Tibial nerve (tissue), 4 donors: ENCODE results near the gene ST6GALNAC1. TPM values are rescaled to one million over a fixed set of nuclear protein-coding genes. Genes with fewer than 3 reads are reported as not detected.
"Not testable (repeated sequence)": the region's sequence is repeated elsewhere in the genome, so short reads cannot be mapped to it uniquely, and the experiment has no call there.

Experiments used
- DNase-seq, 2 donors: peaks; one replicate each; pipeline ENCODE4 v3.0.0-alpha.2; 2019; ENCODE audit warnings: low spot score in 2 of 2
- H3K27ac ChIP-seq, 4 donors: fragments of 200-600 bp; sonication (generic) in 3 of 4; one replicate each; pipeline ENCODE4 v1.5.1; 2017 to 2019; ENCODE audit warnings: mild to moderate bottlenecking in 1 of 4
- H3K27me3 ChIP-seq, 2 donors: fragments of 200-600 bp; sonication (generic) in 1 of 2; one replicate each; pipeline versions ENCODE4 v1.5.1 to v1.6.0; 2017 to 2019
- H3K36me3 ChIP-seq, 3 donors: fragments of 200-600 bp; sonication (generic); one replicate each; pipeline ENCODE4 v1.5.1; 2018 to 2019
- H3K4me1 ChIP-seq, 4 donors: fragments of 200-600 bp; sonication (generic) in 3 of 4; one replicate each; pipeline ENCODE4 v1.5.1; 2017 to 2019
- H3K4me3 ChIP-seq, 4 donors: fragments of 200-600 bp; sonication (generic) in 3 of 4; one replicate each; pipeline ENCODE4 v1.5.1; 2017 to 2019; ENCODE audit warnings: mild to moderate bottlenecking in 1 of 4, moderate library complexity in 1 of 4
- H3K9me3 ChIP-seq, 4 donors: fragments of 200-600 bp; sonication (generic) in 3 of 4; one replicate each; pipeline ENCODE4 v1.5.1; 2017 to 2019
- CTCF ChIP-seq, 5 experiments: fragments of 200-600 bp in 3 of 5; fragments of 450-650 bp in 2 of 5; sonication (generic) in 3 of 5; IDR thresholded peaks; one replicate each; pipeline ENCODE4 v1.5.1; 2016 to 2019; ENCODE audit warnings: antibody characterized with exemption in 5 of 5, mild to moderate bottlenecking in 3 of 5, moderate library complexity in 2 of 5
- EP300 ChIP-seq, 2 donors: sonication (generic); formaldehyde crosslinking; IDR thresholded peaks; one replicate each; pipeline ENCODE4 v1.6.1; 2017; ENCODE audit warnings: antibody characterized with exemption in 2 of 2, mild to moderate bottlenecking in 1 of 2
- POLR2A ChIP-seq, 2 donors: fragments of 450-650 bp; IDR thresholded peaks; one replicate each; pipeline ENCODE4 v1.6.1; 2017; ENCODE audit warnings: antibody characterized with exemption in 2 of 2, mild to moderate bottlenecking in 2 of 2, moderate library complexity in 2 of 2
- whole genome bisulfite sequencing, 2 donors: methylation state at CpG; one replicate each; pipeline ENCODE4 v1.1.5; 2018; 5-methylcytosine and 5-hydroxymethylcytosine counted together
- total RNA-seq, 4 donors: library from RNA; depleted of rRNA; stranded (reverse); fragments of >200 nt; gene quantifications; one replicate each; pipeline ENCODE4 v1.1.0, GENCODE V29; 2016

ST6GALNAC1 gene
- total RNA-seq, 4 donors from 2014 or later: 2.4 to 13.8 (median 7.4) TPM

GRCh38 chr17:76611758-76612157 is 31.8 kb downstream of the ST6GALNAC1 start:
- H3K27me3 ChIP-seq: no peaks in the 10 kb centered on the region

GRCh38 chr17:76611080-76611749 is 32.3 kb downstream of the ST6GALNAC1 start:
- not testable (repeated sequence) for H3K4me1 ChIP-seq, H3K36me3 ChIP-seq, H3K4me3 ChIP-seq, DNase-seq, H3K27ac ChIP-seq, H3K9me3 ChIP-seq, H3K27me3 ChIP-seq
- WGBS, 2 donors: 66 to 82% methylated on average over 13 of the region's 13 CpGs

More at GRCh38 chr17:76611758-76612157, 31.8 kb downstream of the ST6GALNAC1 start:
- no peak for TF ChIP-seq POLR2A (IDR thresholded peaks at IDR 0.05)
- no peak for TF ChIP-seq EP300 (IDR thresholded peaks at IDR 0.05)
- no peak for TF ChIP-seq CTCF (IDR thresholded peaks at IDR 0.05)
- Histone ChIP-seq H3K9me3 (no peaks in the 10 kb centered on the region), H3K4me3 (no peak overlapping the region), H3K27ac (no peak overlapping the region), H3K36me3 (peaks cover 0 to 5% (median 0%) of the 10 kb centered on the region in 3 donors), H3K4me1 (no peaks in the 10 kb centered on the region)
- WGBS, 2 donors: 84 to 89% methylated on average over 4 of the region's 4 CpGs
- DNase-seq: no peak

- not testable (repeated sequence) for H3K4me3 ChIP-seq, H3K4me1 ChIP-seq, H3K36me3 ChIP-seq, H3K9me3 ChIP-seq, DNase-seq, H3K27ac ChIP-seq, H3K27me3 ChIP-seq
- 79 to 90% methylated on average over 1 of the region's 1 CpG for WGBS, 2 donors
Measured at GRCh38 chr17:76606685-76607084, 36.9 kb downstream of the ST6GALNAC1 start.

- no peak overlapping the region for H3K27ac ChIP-seq
- H3K36me3 ChIP-seq: no peaks in the 10 kb centered on the region
- H3K4me1 ChIP-seq: peaks cover 0 to 25% (median 11%) of the 10 kb centered on the region in 4 donors
- H3K4me3 ChIP-seq: no peak overlapping the region
- DNase-seq: no peak
- no peaks in the 10 kb centered on the region for H3K27me3 ChIP-seq
- TF ChIP-seq POLR2A (IDR thresholded peaks at IDR 0.05): no peak
- no peak for TF ChIP-seq EP300 (IDR thresholded peaks at IDR 0.05)
- 74 to 83% methylated on average over 8 of the region's 8 CpGs for WGBS, 2 donors
- H3K9me3 ChIP-seq: no peaks in the 10 kb centered on the region
Measured at GRCh38 chr17:76601065-76601464, 42.5 kb downstream of the ST6GALNAC1 start.

GRCh38 chr17:76599694-76600460 is 43.7 kb downstream of the ST6GALNAC1 start:
- WGBS, 2 donors: 64 to 71% methylated on average over 17 of the region's 17 CpGs
- Histone ChIP-seq H3K9me3 (no peaks in the 10 kb centered on the region), H3K27me3 (no peaks in the 10 kb centered on the region), H3K4me1 (peaks cover 0 to 25% (median 11%) of the 10 kb centered on the region in 4 donors), H3K36me3 (no peaks in the 10 kb centered on the region), H3K27ac (peak overlapping the region in 1 of 4 donors; percentile 2), H3K4me3 (no peak overlapping the region)
- TF ChIP-seq POLR2A (IDR thresholded peaks at IDR 0.05): no peak
- TF ChIP-seq EP300 (IDR thresholded peaks at IDR 0.05): peak; percentile 34 to 55
- TF ChIP-seq CTCF (IDR thresholded peaks at IDR 0.05): no peak
- no peak for DNase-seq

GRCh38 chr17:76598004-76598439 is 45.5 kb downstream of the ST6GALNAC1 start:
- no peak for TF ChIP-seq CTCF (IDR thresholded peaks at IDR 0.05)
- peak in 1 of 2 donors; percentile 36 for TF ChIP-seq EP300 (IDR thresholded peaks at IDR 0.05)
- H3K4me3 ChIP-seq: no peak overlapping the region
- DNase-seq: no peak
- H3K36me3 ChIP-seq: no peaks in the 10 kb centered on the region
- H3K9me3 ChIP-seq: no peaks in the 10 kb centered on the region
- peak overlapping the region in 1 of 4 donors; percentile 13 for H3K27ac ChIP-seq
- H3K27me3 ChIP-seq: no peaks in the 10 kb centered on the region
- peaks cover 0 to 25% (median 11%) of the 10 kb centered on the region in 4 donors for H3K4me1 ChIP-seq
- 8 to 31% methylated on average over 2 of the region's 2 CpGs for WGBS, 2 donors
